NCI-H1694 (cell line): ENCODE measurements around the gene SH3D21.

Source experiments
- DNase-seq: peaks from one replicate; lab custom pipeline; 2025; lab: John Stamatoyannopoulos, UW

SH3D21 gene

GRCh38 chr1:36359383-36359782, 53.2 kb downstream of the SH3D21 start:
- no peak for DNase-seq

DNA sequence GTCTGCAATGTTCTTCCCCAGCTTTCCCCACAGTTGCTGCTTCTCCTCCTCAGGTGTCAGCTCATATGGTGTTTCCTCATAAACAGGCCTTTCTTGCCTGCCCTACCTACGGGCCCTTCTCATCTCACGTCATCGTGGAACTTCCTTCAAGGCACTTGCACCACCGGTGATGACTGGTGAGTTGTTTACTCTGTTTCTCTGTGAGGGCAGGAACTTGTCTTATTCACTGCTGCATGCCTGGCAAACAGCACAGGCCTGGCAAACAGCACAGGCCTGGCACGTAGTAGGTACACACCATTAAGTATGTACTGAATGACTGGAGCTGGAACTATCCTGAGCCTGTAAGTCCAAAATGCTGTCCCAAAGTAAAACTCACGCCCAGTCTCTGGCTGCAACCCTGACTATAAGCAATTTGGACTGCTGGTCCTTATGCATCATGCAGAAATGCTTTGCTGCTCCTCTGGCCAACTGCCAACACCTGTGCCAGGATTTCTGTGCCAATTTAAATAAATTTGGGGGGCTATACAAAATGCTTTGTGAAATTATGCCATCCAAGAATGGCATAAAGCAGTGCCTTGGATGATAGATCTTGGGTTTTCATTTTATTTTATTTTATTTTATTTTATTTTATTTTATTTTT, 53.9 kb downstream of the SH3D21 start:
- no peak for DNase-seq

- DNase-seq = peak; percentile 76
Measured at GRCh38 chr1:36365381-36365780, 59.2 kb downstream of the SH3D21 start.

GRCh38 chr1:36366091-36366661, 60.0 kb downstream of the SH3D21 start:
- DNase-seq = peak; percentile 99

- no peak for DNase-seq
Measured at GRCh38 chr1:36367066-36367465, 60.9 kb downstream of the SH3D21 start.

DNA sequence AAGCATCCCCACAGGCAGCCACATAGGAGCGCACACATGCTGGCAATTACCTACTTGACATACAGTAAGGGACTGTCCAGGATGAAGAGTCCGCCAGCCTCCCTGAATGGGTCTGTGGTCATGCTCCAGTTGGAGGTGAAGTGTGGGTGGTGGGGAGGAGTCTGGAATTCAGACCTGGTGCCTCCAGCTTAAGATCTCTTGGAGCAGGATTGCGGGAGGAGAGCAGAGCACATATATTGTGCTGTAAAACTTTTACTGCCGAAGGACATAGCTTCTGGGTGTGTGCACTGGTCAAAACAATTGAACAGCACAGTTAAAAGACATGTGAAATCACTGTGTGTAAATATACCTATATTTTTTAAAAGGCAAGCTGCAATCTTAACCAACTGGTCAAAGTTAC, 61.6 kb downstream of the SH3D21 start:
- no peak for DNase-seq

DNA sequence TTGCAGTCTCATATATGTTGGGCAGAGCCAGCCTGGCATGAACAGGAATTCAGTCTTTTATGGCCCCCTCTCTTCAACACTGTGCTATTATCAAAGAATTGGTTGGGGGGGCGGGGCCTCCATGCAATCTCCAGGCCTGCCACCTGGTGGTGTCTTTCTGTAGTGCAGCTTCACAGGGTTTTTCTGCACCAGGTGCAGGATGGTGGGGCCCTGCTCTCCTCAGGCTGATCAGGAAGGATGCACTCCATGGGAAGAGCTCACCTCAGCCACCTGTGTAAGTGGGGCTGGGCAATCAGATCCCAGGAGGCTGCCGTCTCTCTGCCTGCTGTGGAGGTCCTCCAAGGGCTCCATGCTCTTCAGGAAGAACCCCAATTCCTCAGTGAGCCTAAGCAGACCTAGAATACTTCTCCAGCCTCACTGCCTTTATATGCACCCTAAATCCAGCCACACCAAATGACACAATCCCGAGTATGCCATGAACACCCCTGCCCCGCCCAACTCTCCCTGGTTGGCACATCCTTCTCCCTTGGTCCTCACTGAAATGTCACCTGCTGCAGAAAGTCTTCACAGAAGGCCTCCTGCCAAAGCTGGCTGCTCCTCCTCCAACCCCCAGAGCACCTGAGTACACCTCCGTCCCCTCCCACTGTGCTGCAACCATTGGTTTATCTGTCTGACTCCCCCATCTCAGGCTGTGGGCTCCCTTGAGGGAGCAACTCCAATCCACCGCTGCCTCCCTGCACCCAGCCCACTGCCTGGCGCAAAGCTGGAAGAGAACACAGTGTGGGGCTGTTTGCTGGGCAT, 63.1 kb downstream of the SH3D21 start:
- DNase-seq = peak; percentile 62
